Lower leg skin (tissue), 4 donors: ENCODE results near the gene AP3B1. TPM values are rescaled to one million over a fixed set of nuclear protein-coding genes. Genes with fewer than 3 reads are reported as not detected.

Experiments used
- DNase-seq, 2 donors: peaks; one replicate each; pipeline ENCODE4 v3.0.0-alpha.2; 2019; ENCODE audit warnings: low spot score in 2 of 2
- H3K4me3 ChIP-seq: fragments of 200-600 bp; sonication (generic); 2 replicates; pipeline ENCODE4 v1.5.1; 2017; ENCODE audit warnings: mild to moderate bottlenecking, low read depth; ENCODE audit not compliant: poor library complexity, severe bottlenecking
- POLR2A ChIP-seq, 2 donors: fragments of 450-650 bp; IDR thresholded peaks; one replicate each; pipeline ENCODE4 v1.6.1; 2016 to 2017; ENCODE audit warnings: antibody characterized with exemption in 2 of 2, mild to moderate bottlenecking in 1 of 2, moderate library complexity in 1 of 2
- WGBS, 2 donors: methylation state at CpG; one replicate each; pipeline ENCODE4 v1.1.5; 2018; 5-methylcytosine and 5-hydroxymethylcytosine counted together
- intact Hi-C: fragments of 100-400 bp; cut with DNase I; formaldehyde crosslinking; loops from one replicate; pipeline ENCODE4 v1.15.0; 2023; ENCODE audit warnings: low total_unique reads
- total RNA-seq, 4 donors: library from RNA; depleted of rRNA; stranded (reverse); fragments of >200 nt; gene quantifications; one replicate each; pipeline ENCODE4 v1.1.0, GENCODE V29; 2016
- TF ChIP-seq, protein P1 (sequence below), 3 donors: fragments of 450-650 bp; IDR thresholded peaks; one replicate each; pipeline ENCODE4 v1.5.1; 2016; ENCODE audit warnings: antibody characterized with exemption in 3 of 3, mild to moderate bottlenecking in 3 of 3, moderate library complexity in 2 of 3

The AP3B1 gene
- total RNA-seq, 4 donors from 2014 or later, result 23.5 to 37.7 (median 33.3) TPM

DNA sequence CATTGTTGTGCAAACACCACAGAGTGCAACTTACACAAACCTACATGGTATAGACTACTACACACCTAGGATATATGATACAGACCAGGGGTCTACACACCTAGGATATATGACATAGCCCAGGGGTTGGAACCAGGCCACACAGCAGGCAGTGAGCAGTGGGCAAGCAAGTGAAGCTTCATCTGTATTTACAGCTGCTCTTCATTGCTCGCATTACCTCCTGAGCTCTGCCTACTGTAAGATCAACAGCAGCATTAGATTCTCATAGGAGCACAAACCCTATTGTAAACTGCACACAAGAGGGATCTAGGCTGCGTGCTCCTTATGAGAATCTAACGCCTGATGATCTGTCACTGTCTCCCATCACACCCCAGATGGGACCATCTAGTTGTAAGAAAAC, 56.6 kb downstream of the AP3B1 start:
- 80 to 96% methylated on average over 3 of the region's 3 CpGs for WGBS, 2 donors
- TF ChIP-seq, protein P1, sequence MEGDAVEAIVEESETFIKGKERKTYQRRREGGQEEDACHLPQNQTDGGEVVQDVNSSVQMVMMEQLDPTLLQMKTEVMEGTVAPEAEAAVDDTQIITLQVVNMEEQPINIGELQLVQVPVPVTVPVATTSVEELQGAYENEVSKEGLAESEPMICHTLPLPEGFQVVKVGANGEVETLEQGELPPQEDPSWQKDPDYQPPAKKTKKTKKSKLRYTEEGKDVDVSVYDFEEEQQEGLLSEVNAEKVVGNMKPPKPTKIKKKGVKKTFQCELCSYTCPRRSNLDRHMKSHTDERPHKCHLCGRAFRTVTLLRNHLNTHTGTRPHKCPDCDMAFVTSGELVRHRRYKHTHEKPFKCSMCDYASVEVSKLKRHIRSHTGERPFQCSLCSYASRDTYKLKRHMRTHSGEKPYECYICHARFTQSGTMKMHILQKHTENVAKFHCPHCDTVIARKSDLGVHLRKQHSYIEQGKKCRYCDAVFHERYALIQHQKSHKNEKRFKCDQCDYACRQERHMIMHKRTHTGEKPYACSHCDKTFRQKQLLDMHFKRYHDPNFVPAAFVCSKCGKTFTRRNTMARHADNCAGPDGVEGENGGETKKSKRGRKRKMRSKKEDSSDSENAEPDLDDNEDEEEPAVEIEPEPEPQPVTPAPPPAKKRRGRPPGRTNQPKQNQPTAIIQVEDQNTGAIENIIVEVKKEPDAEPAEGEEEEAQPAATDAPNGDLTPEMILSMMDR (IDR thresholded peaks at IDR 0.05), result no peak
- intact Hi-C loops, result no loop called here
- H3K4me3 ChIP-seq, result no peak overlapping the region
- DNase-seq, result no peak

DNA sequence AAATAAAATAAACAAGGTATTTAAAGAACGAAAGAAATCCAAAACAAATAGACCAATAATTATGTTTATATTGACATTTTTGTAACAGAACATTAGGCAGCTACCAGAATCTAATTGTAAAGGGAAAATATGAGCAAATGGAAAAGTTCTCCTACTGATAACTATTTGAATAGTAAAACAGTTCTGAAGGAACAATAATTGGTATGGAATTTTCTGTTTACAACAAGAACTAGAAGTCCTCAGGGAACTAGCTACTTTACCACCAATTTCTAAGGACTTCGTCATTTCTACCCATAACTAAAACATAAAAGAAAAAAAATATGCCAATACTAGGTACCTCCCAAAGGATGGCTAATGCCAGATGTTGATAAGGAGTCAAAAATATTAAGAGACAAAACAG, 58.5 kb downstream of the AP3B1 start:
- no peak for DNase-seq
- TF ChIP-seq, protein P1 (IDR thresholded peaks at IDR 0.05), result no peak
- TF ChIP-seq POLR2A (IDR thresholded peaks at IDR 0.05), result no peak
- no peak overlapping the region for H3K4me3 ChIP-seq
- 79 to 84% methylated on average over 2 of the region's 2 CpGs for WGBS, 2 donors
- intact Hi-C loops, result no loop called here

DNA sequence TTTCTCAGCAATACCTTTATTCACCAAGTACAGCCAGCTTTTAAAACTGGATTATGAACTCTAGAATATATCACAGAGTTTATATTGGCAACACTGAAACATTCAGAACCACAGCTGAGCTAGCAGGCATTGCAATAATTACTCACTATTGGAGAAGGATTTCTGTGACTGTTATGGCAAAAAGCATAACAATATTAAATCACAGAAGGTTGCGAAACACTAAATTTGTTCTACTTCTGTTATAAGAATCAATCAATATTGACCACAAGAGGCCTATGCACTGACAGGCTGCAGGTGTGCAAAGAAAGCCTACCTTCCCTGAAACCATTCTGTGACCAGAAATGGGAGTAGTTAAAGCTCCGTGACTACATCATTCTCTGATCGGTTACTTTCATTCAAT, 59.2 kb downstream of the AP3B1 start:
- intact Hi-C loops, result no loop called here
- 84 to 93% methylated on average over 3 of the region's 3 CpGs for WGBS, 2 donors
- DNase-seq, result no peak
- no peak overlapping the region for H3K4me3 ChIP-seq
- TF ChIP-seq, protein P1 (IDR thresholded peaks at IDR 0.05), result no peak
- no peak for TF ChIP-seq POLR2A (IDR thresholded peaks at IDR 0.05)

DNA sequence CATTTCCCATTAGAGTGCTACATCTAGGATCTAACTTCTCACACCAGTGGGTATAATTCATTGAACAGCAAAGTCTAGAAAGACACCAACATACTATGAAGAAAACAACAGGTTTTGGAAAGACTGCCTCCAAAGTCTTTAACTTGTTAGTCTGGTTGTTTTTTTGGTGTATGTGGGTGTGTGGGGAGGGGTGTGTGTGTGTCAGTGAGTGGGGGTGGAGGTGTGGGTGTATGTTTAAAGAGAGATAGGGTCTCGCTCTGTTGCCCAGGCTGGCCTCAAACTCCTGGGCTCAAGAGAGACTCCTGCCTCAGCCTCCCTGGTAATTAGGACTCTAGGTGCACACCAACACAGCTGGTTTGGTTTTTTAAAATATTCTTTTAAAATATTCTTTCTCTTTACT, 59.7 kb downstream of the AP3B1 start:
- no peak for DNase-seq
- intact Hi-C loops, result no loop called here
- WGBS, 2 donors, result 92 to 95% methylated on average over 1 of the region's 1 CpG
- H3K4me3 ChIP-seq, result no peak overlapping the region
- no peak for TF ChIP-seq POLR2A (IDR thresholded peaks at IDR 0.05)
- TF ChIP-seq, protein P1 (IDR thresholded peaks at IDR 0.05), result no peak

DNA sequence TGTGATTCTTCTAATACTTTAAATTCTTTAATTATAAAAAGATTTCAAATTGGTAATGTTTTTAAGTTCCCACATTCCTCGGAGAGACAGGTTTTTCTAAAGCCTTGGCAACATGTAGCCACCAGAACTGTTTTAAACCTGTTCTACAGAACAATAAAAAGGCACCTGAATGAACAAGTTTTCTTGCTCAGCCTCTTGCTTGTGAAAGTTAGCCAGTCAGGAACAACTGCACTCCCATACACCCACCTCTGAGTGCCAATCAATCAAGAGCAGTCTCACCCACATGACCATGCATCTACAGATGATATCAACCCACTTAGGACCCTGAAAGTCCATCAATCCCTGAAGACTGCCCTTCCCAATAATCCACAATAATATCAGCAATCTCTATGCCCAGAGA, 62.3 kb downstream of the AP3B1 start:
- WGBS, 2 donors, result 33 to 41% methylated on average over 1 of the region's 1 CpG
- no peak overlapping the region for H3K4me3 ChIP-seq
- no peak for DNase-seq
- TF ChIP-seq, protein P1 (IDR thresholded peaks at IDR 0.05), result no peak
- TF ChIP-seq POLR2A (IDR thresholded peaks at IDR 0.05), result no peak
- intact Hi-C loops, result no loop called here

DNA sequence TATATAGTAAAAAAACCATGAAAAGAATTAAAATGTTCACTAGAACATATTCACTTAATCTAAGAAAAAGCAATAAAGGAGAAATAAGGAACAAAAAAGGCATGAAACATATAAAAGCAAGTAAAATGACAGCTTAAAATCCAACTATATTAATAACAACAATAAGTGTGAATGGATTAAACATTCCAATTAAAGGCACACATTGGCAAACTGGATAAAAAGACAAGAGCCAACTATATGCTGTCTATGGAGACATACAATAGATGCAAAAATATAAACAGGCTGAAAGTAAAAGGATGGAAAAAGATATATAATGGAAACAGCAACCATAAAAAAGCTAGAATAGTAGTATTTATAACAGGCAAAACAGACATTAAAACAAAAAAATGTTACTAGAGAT, 70.1 kb downstream of the AP3B1 start:
- TF ChIP-seq POLR2A (IDR thresholded peaks at IDR 0.05), result no peak
- TF ChIP-seq, protein P1 (IDR thresholded peaks at IDR 0.05), result no peak
- DNase-seq, result no peak
- H3K4me3 ChIP-seq, result no peak overlapping the region
- intact Hi-C loops, result no loop called here
